ENCODE measurements around the gene TRIM17.

Gene TRIM17

DNA sequence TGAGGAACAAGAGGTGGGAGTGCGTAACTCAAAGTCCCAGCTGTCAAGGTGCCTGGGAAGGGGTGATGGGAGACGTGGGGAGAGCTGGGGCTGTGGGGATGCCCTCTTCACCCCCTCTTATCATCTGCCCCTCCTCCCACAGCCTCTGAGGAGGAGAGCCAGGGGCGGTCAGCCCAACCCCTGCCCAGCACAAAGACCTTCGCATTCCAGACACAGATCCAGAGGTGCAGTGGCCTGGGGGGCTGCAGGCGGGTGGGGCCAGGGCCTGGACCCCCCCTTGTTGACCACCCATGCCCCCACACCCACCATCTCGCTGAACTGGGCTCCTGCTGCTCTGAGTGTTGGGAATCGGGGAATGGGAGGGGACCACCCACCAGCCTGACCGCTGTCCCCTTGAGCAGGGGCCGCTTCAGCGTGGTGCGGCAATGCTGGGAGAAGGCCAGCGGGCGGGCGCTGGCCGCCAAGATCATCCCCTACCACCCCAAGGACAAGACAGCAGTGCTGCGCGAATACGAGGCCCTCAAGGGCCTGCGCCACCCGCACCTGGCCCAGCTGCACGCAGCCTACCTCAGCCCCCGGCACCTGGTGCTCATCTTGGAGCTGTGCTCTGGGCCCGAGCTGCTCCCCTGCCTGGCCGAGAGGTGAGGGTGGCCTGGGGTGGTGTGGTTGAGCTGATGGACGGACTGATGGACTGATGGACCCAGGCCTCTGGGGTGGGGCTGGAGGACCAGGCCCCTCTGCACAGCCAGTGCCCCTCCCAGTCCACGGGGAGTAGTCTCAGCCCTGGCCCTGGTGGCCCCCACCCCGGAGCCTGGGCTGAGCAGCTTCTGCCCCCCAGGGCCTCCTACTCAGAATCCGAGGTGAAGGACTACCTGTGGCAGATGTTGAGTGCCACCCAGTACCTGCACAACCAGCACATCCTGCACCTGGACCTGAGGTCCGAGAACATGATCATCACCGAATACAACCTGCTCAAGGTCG, 39.7 kb downstream of the TRIM17 start:
- no peak for DNase-seq

DNA sequence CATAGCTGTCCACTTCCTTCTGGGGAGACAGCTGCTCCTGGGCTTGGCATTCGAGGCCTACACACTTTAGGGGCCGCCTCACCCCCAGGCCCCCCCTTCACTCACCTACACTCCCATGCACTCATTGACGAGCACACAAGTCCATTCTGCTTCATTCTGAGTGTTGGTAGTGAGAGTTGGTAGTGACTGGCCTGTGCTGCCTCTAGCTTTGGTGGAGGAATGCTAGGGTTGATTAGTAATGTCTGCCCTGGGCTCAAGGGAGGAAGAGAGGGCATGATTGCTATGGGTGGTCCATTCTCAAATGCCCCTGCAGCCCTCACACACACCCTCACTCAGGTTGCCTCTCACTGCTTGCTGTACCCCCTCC, 40.4 kb downstream of the TRIM17 start:
- no peak for DNase-seq

DNA sequence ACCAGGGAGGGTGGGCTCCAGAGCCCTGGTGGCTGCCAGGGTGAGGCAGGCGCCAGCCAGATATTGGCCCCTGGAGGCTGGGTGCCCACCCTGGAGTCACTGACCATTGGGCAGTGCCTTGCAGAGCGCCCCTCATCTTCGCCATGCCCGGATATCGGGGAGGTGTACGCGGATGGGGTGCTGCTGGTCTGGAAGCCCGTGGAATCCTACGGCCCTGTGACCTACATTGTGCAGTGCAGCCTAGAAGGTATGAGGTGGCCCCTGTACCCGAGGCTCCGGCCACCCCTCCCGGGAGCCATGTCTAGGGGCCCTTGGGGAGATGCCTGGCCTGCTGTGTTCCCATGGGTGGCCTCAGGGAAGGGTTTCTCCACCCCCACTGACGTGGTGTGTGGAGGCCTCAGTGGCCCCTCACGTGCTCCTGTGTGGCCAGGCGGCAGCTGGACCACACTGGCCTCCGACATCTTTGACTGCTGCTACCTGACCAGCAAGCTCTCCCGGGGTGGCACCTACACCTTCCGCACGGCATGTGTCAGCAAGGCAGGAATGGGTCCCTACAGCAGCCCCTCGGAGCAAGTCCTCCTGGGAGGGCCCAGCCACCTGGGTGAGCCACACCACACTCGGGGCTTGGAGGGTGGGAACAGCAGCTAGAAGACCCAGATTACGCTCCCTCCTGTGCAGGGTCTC, 40.9 kb downstream of the TRIM17 start:
- no peak for DNase-seq

DNA sequence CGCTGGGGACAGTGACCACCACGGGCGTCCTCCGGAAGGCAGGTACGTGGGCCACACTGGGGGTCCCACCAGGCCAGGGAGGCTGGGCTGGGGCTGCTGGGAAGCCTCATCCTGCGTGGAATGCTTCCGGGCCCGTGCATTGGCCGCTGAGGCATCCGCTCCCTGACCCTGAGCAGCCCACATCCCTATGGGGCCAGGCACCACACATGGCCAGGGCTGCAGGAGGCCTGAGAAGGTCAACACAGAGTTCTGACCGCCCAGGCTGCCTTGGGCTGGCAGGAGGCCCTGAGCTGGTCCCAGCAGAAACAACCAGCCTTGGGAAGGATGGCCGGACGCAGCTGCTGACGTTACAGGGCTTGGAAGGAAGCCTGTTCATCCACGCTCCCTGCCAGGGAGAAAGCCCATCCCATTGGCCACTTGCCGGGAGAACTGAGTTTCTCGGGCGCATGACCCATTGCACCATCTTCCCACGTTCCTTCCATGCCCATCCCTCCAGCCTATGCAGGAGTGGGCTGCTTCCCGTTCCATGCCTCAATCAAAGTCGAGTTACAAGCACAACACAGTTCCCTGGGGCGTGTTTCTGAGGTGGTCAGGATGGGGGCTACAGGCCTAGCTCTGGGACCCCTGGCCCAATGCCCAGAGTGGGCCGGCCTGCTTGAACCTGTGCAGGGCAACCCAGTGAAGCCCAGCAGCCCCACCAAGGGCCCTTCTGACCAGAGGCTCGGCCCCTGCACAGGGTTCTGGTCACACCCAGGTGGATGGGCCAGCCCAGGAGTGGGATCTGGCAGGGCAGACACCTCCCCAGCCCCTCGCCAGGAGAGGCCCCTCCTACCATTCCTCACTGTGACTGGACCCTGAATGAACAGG, 41.7 kb downstream of the TRIM17 start:
- DNase-seq, result no peak

DNA sequence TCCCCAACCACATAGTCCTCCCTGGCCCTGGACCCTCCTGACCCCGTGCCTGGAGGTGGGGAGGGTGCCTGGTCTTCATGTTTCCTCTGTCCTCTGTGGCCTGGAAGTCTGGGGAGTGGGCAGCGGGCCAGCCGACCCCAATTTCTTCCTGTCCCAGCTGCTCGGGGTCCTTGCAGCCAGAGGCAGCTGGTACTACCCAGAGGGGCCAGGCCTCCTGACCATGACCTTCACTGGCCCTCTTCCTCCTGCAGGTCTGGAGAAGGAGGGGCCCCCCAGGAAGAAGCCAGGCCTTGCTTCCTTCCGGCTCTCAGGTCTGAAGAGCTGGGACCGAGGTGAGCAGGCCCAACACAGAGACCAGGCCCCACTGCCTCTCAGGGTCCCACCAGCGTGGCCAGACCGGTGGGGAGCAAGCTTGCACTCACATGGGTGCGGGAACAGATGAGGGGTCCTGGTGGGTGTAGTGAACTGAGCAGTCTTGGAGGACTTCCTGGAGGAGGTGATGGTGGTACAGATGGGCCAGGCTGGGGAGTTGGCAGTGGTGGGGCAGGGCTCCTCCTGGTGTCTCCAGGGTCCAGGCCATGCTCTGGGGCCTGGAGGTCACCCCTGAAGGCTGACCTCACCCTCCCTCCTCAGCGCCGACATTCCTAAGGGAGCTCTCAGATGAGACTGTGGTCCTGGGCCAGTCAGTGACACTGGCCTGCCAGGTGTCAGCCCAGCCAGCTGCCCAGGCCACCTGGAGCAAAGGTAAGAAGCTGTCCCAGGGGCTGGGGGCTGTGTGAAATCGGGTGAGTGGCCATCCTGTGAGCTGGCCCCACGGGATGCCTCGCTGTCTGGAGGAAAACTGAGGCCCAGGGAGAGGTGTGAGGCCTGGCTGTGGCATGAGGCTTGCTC, 42.7 kb downstream of the TRIM17 start:
- DNase-seq, result no peak

DNA sequence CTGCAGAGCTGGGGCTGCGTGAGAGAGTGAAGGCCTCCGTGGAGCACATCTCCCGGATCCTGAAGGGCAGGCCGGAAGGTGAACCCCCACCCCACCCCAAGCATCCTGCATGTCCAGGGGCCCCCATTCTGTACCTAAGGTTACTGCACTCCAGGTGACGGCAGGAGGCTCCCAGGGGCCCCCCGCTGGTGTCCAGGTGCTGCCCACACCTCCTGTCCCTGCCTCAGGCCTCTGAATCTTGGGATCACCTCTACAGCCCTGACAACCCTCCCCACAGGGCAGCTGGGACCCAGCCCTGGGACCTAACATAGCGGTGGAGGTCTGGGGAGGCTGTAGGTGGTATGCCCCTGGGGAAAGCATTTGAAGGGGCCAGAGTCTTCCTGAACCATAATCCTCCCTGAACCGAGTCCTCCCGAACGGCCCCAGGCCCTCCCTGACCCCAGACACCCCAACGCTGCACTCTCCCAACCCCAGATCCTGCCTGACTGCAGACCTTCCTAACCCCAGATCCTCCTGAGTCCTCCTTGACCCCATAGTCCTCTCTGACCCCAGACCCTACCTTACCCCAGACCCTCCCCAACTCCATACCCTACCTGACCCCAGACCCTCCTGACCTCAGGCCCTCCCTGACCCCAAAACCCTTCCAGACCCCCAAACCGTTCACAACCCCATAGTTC, 43.5 kb downstream of the TRIM17 start:
- DNase-seq, result no peak

DNA sequence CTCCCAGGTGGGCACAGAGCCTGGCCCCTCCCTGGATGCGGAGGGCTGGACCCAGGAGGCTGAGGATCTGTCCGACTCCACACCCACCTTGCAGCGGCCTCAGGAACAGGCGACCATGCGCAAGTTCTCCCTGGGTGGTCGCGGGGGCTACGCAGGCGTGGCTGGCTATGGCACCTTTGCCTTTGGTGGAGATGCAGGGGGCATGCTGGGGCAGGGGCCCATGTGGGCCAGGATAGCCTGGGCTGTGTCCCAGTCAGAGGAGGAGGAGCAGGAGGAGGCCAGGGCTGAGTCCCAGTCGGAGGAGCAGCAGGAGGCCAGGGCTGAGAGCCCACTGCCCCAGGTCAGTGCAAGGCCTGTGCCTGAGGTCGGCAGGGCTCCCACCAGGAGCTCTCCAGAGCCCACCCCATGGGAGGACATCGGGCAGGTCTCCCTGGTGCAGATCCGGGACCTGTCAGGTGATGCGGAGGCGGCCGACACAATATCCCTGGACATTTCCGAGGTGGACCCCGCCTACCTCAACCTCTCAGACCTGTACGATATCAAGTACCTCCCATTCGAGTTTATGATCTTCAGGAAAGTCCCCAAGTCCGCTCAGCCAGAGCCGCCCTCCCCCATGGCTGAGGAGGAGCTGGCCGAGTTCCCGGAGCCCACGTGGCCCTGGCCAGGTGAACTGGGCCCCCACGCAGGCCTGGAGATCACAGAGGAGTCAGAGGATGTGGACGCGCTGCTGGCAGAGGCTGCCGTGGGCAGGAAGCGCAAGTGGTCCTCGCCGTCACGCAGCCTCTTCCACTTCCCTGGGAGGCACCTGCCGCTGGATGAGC, 44.3 kb downstream of the TRIM17 start:
- DNase-seq, result no peak

DNA sequence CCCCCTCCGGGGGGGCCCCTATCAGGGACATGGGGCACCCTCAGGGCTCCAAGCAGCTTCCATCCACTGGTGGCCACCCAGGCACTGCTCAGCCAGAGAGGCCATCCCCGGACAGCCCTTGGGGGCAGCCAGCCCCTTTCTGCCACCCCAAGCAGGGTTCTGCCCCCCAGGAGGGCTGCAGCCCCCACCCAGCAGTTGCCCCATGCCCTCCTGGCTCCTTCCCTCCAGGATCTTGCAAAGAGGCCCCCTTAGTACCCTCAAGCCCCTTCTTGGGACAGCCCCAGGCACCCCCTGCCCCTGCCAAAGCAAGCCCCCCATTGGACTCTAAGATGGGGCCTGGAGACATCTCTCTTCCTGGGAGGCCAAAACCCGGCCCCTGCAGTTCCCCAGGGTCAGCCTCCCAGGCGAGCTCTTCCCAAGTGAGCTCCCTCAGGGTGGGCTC, 44.9 kb downstream of the TRIM17 start:
- DNase-seq, result no peak

DNA sequence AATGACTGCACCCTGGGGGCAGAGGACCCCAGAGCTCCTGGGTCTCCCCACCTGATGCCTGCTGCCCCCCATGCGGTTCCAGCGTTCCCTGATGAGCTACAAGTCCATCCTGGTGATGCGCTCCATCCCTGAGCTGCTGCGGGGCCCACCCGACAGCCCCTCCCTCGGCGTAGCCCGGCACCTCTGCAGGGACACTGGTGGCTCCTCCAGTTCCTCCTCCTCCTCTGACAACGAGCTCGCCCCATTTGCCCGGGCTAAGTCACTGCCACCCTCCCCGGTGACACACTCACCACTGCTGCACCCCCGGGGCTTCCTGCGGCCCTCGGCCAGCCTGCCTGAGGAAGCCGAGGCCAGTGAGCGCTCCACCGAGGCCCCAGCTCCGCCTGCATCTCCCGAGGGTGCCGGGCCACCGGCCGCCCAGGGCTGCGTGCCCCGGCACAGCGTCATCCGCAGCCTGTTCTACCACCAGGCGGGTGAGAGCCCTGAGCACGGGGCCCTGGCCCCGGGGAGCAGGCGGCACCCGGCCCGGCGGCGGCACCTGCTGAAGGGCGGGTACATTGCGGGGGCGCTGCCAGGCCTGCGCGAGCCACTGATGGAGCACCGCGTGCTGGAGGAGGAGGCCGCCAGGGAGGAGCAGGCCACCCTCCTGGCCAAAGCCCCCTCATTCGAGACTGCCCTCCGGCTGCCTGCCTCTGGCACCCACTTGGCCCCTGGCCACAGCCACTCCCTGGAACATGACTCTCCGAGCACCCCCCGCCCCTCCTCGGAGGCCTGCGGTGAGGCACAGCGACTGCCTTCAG, 45.5 kb downstream of the TRIM17 start:
- no peak for DNase-seq

DNA sequence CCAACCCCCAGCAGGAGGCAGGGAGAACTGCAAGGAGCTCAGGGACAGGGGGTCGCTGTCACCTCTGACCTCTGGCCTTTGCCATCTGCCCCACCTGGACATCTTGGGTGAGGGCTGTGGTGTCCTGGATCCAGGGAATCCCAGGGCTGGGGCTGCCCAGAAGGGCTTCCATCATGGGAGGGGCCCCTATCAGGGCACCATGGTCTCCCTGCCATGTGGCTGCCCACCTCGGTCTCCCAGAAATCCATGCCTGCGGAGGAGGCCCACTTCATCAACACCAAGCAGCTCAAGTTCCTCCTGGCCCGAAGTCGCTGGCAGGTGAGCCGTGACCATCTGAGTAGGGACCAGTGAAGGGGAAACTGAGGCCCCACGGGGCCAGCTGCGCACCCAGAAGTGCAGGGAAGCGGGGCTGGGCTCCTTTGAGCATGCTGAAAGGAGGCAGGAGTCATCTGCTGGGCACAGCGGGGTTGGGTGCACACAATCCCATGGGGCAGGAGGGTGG, 46.2 kb downstream of the TRIM17 start:
- no peak for DNase-seq

DNA sequence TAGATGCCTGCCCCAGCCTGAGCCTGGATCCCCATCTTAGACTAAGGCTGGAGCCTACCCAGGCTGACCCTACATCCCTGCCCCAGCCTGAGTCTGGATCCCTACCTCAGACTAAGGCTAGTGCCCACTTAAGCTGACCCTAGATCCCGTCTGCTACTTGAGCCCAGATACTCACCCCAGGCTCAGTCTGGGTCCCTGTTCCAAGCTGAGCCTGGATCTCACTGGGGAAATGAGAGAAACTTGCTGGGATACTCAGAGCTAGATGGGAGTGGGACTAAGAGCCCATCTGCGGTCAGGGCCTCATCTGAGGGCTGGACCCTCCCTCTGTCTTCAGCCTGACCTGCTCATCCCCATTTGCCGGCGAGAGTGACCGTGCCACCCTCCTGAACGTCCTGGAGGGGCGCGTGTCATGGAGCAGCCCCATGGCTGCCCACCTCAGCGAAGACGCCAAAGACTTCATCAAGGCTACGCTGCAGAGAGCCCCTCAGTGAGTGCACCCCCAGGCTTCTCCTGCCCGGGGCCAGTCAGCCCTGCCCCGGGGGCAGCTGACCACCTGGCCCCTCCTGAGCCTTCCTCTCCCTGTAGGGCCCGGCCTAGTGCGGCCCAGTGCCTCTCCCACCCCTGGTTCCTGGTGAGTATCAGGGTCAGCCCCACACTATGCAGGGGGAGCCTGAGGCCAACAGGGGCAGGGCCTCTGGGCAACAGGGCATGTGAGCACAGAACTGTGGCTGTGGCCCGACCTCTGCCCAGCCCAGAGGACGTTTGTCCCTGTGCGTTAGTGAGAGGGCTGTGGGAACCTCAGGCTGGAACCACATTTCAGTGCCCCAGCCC, 46.8 kb downstream of the TRIM17 start:
- no peak for DNase-seq

DNA sequence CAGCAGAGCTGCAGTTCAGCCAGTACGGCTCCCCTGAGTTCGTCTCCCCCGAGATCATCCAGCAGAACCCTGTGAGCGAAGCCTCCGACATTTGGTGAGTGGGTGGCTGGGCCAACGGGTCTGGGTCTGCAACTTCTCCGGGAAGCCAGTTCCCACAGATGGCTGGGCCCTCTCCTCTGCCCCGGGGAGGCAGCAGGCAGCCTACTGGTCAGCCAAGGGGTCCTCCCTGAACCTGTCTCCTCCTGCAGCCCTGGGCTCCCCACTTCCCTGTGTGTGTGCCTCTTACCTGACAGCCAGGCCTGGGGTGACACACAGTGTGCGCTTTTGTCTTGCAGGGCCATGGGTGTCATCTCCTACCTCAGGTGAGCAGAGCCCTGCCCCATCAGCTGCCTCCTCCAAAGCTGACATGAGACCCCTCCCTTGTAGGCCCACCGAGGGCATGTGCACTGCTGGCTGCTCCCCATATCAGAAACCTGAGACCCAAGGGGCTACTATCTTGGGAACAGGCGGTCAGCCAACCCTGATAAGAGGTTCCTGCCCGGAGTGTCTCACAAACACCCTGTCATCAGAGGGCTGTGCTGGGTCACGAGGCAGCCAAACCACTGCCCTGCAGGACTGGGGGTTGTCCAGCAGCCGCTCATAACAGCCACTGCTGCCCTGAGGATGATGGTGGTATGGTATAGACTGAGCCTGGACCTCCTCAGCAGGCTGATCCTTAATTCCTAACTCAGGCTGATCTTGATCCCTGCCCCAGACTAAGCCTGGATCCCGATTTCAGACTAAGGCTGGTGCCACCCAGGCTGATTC, 47.7 kb downstream of the TRIM17 start:
- DNase-seq, result no peak

DNA sequence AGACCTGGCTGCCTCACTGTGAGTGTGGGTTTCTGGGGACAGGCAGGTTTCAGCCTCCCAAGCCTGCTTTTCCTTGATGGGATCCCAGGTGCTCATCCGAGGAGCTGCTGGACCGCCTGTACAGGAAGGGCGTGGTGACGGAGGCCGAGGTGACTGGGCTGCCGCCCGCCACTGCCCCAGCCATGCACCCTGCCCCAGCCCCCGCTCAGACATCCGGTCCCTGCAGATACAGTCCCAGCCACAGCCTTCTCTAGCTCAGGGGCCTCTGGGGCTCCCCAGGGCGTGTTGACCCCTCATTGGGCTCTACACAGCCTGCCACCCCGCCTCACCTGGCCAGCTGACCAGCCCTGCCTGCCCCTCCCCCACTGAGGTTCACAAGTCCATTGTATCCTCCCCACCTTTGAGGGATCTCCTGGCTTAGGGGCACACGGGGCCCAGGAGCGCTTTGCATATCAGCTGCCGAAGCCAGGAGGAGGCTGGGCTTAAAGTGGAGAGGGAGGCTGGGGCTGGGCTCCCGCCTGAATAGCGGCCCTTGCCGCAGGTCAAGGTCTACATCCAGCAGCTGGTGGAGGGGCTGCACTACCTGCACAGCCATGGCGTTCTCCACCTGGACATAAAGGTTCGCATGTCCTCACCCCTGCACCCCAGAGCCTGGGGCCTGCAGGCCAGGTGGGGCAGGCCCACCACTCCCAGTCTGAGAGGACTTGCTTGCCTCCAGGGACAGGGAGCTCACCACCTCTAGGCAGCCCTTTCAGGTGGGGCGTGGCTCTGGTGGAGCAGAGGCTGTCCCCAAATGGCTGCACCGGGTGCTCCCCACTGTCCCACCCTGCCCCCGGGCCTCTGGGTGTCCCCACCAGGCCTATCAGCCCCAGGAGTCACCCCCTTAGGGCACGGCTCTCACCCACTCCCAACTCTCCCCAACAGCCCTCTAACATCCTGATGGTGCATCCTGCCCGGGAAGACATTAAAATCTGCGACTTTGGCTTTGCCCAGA, 48.6 kb downstream of the TRIM17 start:
- no peak for DNase-seq

DNA sequence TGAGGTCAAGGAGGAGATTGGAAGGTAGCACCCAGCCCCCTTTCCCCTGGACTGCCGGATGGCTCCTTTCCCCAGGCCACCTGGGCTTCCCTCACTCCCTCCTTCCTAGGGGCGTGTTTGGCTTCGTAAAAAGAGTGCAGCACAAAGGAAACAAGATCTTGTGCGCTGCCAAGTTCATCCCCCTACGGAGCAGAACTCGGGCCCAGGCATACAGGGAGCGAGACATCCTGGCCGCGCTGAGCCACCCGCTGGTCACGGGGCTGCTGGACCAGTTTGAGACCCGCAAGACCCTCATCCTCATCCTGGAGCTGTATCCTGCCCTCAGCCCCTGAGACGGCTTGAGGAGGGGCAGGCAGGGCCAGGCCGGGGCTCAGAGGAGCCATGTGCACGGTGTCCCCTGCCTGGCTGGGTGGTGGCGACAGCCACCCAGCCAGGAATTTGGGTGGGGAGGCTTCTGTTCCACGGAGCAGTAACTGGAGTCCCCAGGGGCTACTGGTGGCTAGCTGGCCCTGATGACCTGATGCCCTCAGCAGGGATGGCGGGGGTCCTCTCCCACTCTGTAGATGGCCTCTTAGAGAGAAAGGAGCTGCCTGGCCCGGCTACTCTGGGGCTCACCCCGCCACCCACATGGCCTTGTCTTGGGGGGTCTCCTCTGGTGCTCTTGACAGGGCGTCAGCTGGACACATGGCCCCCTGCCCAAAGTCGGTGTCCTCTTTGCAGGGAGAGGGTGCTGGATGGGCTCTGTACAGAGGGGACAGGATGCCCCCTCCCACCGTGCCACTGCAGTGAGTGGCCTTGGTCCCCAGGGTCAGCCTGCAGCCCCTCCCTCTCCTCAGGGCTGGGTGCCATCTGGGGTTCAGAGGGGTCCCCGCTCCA, 49.6 kb downstream of the TRIM17 start:
- DNase-seq, result no peak
